Measurements from ENCODE around the gene FLT1.

The FLT1 gene

GRCh38 chr13:28401303-28402056 lies 93.4 kb downstream of the FLT1 start:
- Mint-ChIP-seq H3K27me3 (peaks cover 5% of the 10 kb centered on the region), H3K36me3 (ENCODE audit: low read depth) (peaks cover 43% of the 10 kb centered on the region), H3K27ac (no peak overlapping the region), H3K4me1 (ENCODE audit: low read depth) (peaks cover 9% of the 10 kb centered on the region), H3K4me3 (no peak overlapping the region), H3K9me3 (no peaks in the 10 kb centered on the region)
- no peak for DNase-seq

- no peaks in the 10 kb centered on the region for H3K4me1 Mint-ChIP-seq (ENCODE audit: low read depth)
- peaks cover 45% of the 10 kb centered on the region for H3K36me3 Mint-ChIP-seq (ENCODE audit: low read depth)
- H3K4me3 Mint-ChIP-seq = no peak overlapping the region
- H3K27ac Mint-ChIP-seq = no peak overlapping the region
- H3K27me3 Mint-ChIP-seq = no peaks in the 10 kb centered on the region
- H3K9me3 Mint-ChIP-seq = no peaks in the 10 kb centered on the region
- no peak for DNase-seq
Observed at GRCh38 chr13:28396053-28396452, 98.9 kb downstream of the FLT1 start.

- Mint-ChIP-seq H3K9me3 (no peaks in the 10 kb centered on the region), H3K4me3 (no peak overlapping the region), H3K27me3 (peaks cover 3% of the 10 kb centered on the region), H3K36me3 (ENCODE audit: low read depth) (peaks cover 46% of the 10 kb centered on the region), H3K4me1 (ENCODE audit: low read depth) (no peaks in the 10 kb centered on the region), H3K27ac (no peak overlapping the region)
- DNase-seq = no peak
Observed at GRCh38 chr13:28394422-28394821, 100.5 kb downstream of the FLT1 start.

- no peak overlapping the region for H3K27ac Mint-ChIP-seq
- H3K27me3 Mint-ChIP-seq = peaks cover 3% of the 10 kb centered on the region
- H3K9me3 Mint-ChIP-seq = no peaks in the 10 kb centered on the region
- H3K4me3 Mint-ChIP-seq = no peak overlapping the region
- peaks cover 49% of the 10 kb centered on the region for H3K36me3 Mint-ChIP-seq (ENCODE audit: low read depth)
- DNase-seq = no peak
- no peaks in the 10 kb centered on the region for H3K4me1 Mint-ChIP-seq (ENCODE audit: low read depth)
Observed at GRCh38 chr13:28392896-28393505, 101.9 kb downstream of the FLT1 start.

GRCh38 chr13:28392428-28392827 lies 102.5 kb downstream of the FLT1 start:
- peaks cover 49% of the 10 kb centered on the region for H3K36me3 Mint-ChIP-seq (ENCODE audit: low read depth)
- H3K4me1 Mint-ChIP-seq (ENCODE audit: low read depth) = no peaks in the 10 kb centered on the region
- H3K27me3 Mint-ChIP-seq = peaks cover 3% of the 10 kb centered on the region
- no peak overlapping the region for H3K4me3 Mint-ChIP-seq
- H3K27ac Mint-ChIP-seq = no peak overlapping the region
- no peak for DNase-seq
- H3K9me3 Mint-ChIP-seq = no peaks in the 10 kb centered on the region

- no peaks in the 10 kb centered on the region for H3K9me3 Mint-ChIP-seq
- no peaks in the 10 kb centered on the region for H3K4me1 Mint-ChIP-seq (ENCODE audit: low read depth)
- no peak for DNase-seq
- peaks cover 3% of the 10 kb centered on the region for H3K27me3 Mint-ChIP-seq
- no peak overlapping the region for H3K27ac Mint-ChIP-seq
- H3K4me3 Mint-ChIP-seq = no peak overlapping the region
- H3K36me3 Mint-ChIP-seq (ENCODE audit: low read depth) = peaks cover 25% of the 10 kb centered on the region
Observed at GRCh38 chr13:28387740-28388501, 107.0 kb downstream of the FLT1 start.

- Mint-ChIP-seq H3K4me1 (ENCODE audit: low read depth) (no peaks in the 10 kb centered on the region), H3K4me3 (no peak overlapping the region), H3K36me3 (ENCODE audit: low read depth) (peaks cover 24% of the 10 kb centered on the region), H3K9me3 (no peaks in the 10 kb centered on the region), H3K27me3 (peaks cover 3% of the 10 kb centered on the region), H3K27ac (no peak overlapping the region)
- DNase-seq = no peak
Observed at GRCh38 chr13:28385362-28385761, 109.6 kb downstream of the FLT1 start.

- no peaks in the 10 kb centered on the region for H3K9me3 Mint-ChIP-seq
- DNase-seq = no peak
- H3K4me1 Mint-ChIP-seq (ENCODE audit: low read depth) = no peaks in the 10 kb centered on the region
- H3K4me3 Mint-ChIP-seq = no peak overlapping the region
- H3K27me3 Mint-ChIP-seq = peaks cover 3% of the 10 kb centered on the region
- no peak overlapping the region for H3K27ac Mint-ChIP-seq
- H3K36me3 Mint-ChIP-seq (ENCODE audit: low read depth) = peaks cover 21% of the 10 kb centered on the region
Observed at GRCh38 chr13:28384789-28385188, 110.1 kb downstream of the FLT1 start.

- Mint-ChIP-seq H3K27me3 (peaks cover 4% of the 10 kb centered on the region), H3K9me3 (no peaks in the 10 kb centered on the region), H3K4me3 (no peak overlapping the region), H3K36me3 (ENCODE audit: low read depth) (peaks cover 17% of the 10 kb centered on the region), H3K4me1 (ENCODE audit: low read depth) (no peaks in the 10 kb centered on the region), H3K27ac (no peak overlapping the region)
- no peak for DNase-seq
Observed at GRCh38 chr13:28380319-28380718, 114.6 kb downstream of the FLT1 start.

- Mint-ChIP-seq H3K4me1 (ENCODE audit: low read depth) (no peaks in the 10 kb centered on the region), H3K27me3 (peaks cover 4% of the 10 kb centered on the region), H3K9me3 (no peaks in the 10 kb centered on the region), H3K27ac (no peak overlapping the region), H3K4me3 (no peak overlapping the region), H3K36me3 (ENCODE audit: low read depth) (peaks cover 17% of the 10 kb centered on the region)
- no peak for DNase-seq
Observed at GRCh38 chr13:28379371-28380083, 115.4 kb downstream of the FLT1 start.

GRCh38 chr13:28376604-28377003 lies 118.3 kb downstream of the FLT1 start:
- Mint-ChIP-seq H3K4me1 (ENCODE audit: low read depth) (no peaks in the 10 kb centered on the region), H3K36me3 (ENCODE audit: low read depth) (peaks cover 4% of the 10 kb centered on the region)
- no peak for DNase-seq

GRCh38 chr13:28375250-28375930 lies 119.5 kb downstream of the FLT1 start:
- no peak overlapping the region for H3K4me3 Mint-ChIP-seq
- H3K36me3 Mint-ChIP-seq (ENCODE audit: low read depth) = peaks cover 4% of the 10 kb centered on the region
- H3K27me3 Mint-ChIP-seq = peaks cover 4% of the 10 kb centered on the region
- no peak for DNase-seq
- no peaks in the 10 kb centered on the region for H3K4me1 Mint-ChIP-seq (ENCODE audit: low read depth)
- H3K27ac Mint-ChIP-seq = no peak overlapping the region
- H3K9me3 Mint-ChIP-seq = no peaks in the 10 kb centered on the region

More at GRCh38 chr13:28376604-28377003, 118.3 kb downstream of the FLT1 start:
- H3K9me3 Mint-ChIP-seq = no peaks in the 10 kb centered on the region
- no peak overlapping the region for H3K4me3 Mint-ChIP-seq
- peaks cover 4% of the 10 kb centered on the region for H3K27me3 Mint-ChIP-seq
- H3K27ac Mint-ChIP-seq = no peak overlapping the region

- no peak for DNase-seq
- peaks cover 4% of the 10 kb centered on the region for H3K27me3 Mint-ChIP-seq
- no peak overlapping the region for H3K4me3 Mint-ChIP-seq
- H3K9me3 Mint-ChIP-seq = no peaks in the 10 kb centered on the region
- no peaks in the 10 kb centered on the region for H3K4me1 Mint-ChIP-seq (ENCODE audit: low read depth)
- no peak overlapping the region for H3K27ac Mint-ChIP-seq
- H3K36me3 Mint-ChIP-seq (ENCODE audit: low read depth) = peaks cover 3% of the 10 kb centered on the region
Observed at GRCh38 chr13:28373810-28374209, 121.1 kb downstream of the FLT1 start.

- no peak overlapping the region for H3K27ac Mint-ChIP-seq
- H3K9me3 Mint-ChIP-seq = no peaks in the 10 kb centered on the region
- H3K4me1 Mint-ChIP-seq (ENCODE audit: low read depth) = no peaks in the 10 kb centered on the region
- no peak overlapping the region for H3K4me3 Mint-ChIP-seq
- H3K36me3 Mint-ChIP-seq (ENCODE audit: low read depth) = peaks cover 2% of the 10 kb centered on the region
- no peaks in the 10 kb centered on the region for H3K27me3 Mint-ChIP-seq
- no peak for DNase-seq
Observed at GRCh38 chr13:28370448-28370847, 124.5 kb downstream of the FLT1 start.
